ENCODE data around the gene FEN1. TPM values are rescaled to one million over a fixed set of nuclear protein-coding genes. Genes with fewer than 3 reads are reported as not detected.
A peak's percentile ranks its signal among the peaks of the same experiment; 100 is the strongest.

FEN1 gene
- total and polyA plus RNA-seq, 2 donors (not counting 1 experiment from before 2014, with no cell fraction given) = 3.8 to 14.0 TPM

DNA sequence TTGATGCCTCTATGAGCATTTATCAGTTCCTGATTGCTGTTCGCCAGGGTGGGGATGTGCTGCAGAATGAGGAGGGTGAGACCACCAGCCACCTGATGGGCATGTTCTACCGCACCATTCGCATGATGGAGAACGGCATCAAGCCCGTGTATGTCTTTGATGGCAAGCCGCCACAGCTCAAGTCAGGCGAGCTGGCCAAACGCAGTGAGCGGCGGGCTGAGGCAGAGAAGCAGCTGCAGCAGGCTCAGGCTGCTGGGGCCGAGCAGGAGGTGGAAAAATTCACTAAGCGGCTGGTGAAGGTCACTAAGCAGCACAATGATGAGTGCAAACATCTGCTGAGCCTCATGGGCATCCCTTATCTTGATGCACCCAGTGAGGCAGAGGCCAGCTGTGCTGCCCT, 2.7 kb downstream of the FEN1 start:
- H3K79me2 ChIP-seq (ENCODE audit: control insufficient read depth, insufficient read depth, low read length) = peaks cover 71% of the 10 kb centered on the region
- no peak overlapping the region for H3K4me2 ChIP-seq (ENCODE audit: extremely low read depth, insufficient read depth, low read length)
- H3K9ac ChIP-seq (ENCODE audit: insufficient read depth, low read length) = no peak overlapping the region
- peaks cover 5% of the 10 kb centered on the region for H3K4me1 ChIP-seq (ENCODE audit: control insufficient read depth, extremely low read depth, insufficient read depth, low read length)
- H3K36me3 ChIP-seq (ENCODE audit: control insufficient read depth, insufficient read depth, low read length) = peaks cover 8% of the 10 kb centered on the region
- H3K27me3 ChIP-seq (ENCODE audit: control insufficient read depth, insufficient read depth, low read length) = no peaks in the 10 kb centered on the region
- TF ChIP-seq EZH2 (IDR thresholded peaks at IDR 0.05; ENCODE audit: low read length, missing control alignments) = no peak
- TF ChIP-seq, protein P1, sequence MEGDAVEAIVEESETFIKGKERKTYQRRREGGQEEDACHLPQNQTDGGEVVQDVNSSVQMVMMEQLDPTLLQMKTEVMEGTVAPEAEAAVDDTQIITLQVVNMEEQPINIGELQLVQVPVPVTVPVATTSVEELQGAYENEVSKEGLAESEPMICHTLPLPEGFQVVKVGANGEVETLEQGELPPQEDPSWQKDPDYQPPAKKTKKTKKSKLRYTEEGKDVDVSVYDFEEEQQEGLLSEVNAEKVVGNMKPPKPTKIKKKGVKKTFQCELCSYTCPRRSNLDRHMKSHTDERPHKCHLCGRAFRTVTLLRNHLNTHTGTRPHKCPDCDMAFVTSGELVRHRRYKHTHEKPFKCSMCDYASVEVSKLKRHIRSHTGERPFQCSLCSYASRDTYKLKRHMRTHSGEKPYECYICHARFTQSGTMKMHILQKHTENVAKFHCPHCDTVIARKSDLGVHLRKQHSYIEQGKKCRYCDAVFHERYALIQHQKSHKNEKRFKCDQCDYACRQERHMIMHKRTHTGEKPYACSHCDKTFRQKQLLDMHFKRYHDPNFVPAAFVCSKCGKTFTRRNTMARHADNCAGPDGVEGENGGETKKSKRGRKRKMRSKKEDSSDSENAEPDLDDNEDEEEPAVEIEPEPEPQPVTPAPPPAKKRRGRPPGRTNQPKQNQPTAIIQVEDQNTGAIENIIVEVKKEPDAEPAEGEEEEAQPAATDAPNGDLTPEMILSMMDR (conservative IDR thresholded peaks at IDR 0.05 in 1 of 2, IDR thresholded peaks at IDR 0.05 in 1 of 2; ENCODE audit: low read depth in 1 of 2, low read length in 2 of 2) = no peak
- DNase-seq (ENCODE audit: low read depth in 2 of 2) = no peak
- no peaks in the 10 kb centered on the region for H3K9me3 ChIP-seq (ENCODE audit: control insufficient read depth, insufficient read depth, low read depth, low read length)
- no peak overlapping the region for H3K4me3 ChIP-seq (replicated peaks in 1 of 4; ENCODE audit: control extremely low read depth in 1 of 4, insufficient read depth in 1 of 4, low read depth in 3 of 4, low read length in 4 of 4)
- no peak overlapping the region for H3K27ac ChIP-seq (ENCODE audit: insufficient read depth, low read length)
- no peaks in the 10 kb centered on the region for H4K20me1 ChIP-seq (ENCODE audit: control insufficient read depth, extremely low read depth, insufficient read depth, low read length)
- H2AFZ ChIP-seq (ENCODE audit: low read length) = no peak overlapping the region

GRCh38 chr11:61795876-61796526, 3.3 kb downstream of the FEN1 start:
- Histone ChIP-seq H3K79me2 (ENCODE audit: control insufficient read depth, insufficient read depth, low read length) (peaks cover 66% of the 10 kb centered on the region), H3K4me1 (ENCODE audit: control insufficient read depth, extremely low read depth, insufficient read depth, low read length) (peaks cover 7% of the 10 kb centered on the region), H3K9me3 (ENCODE audit: control insufficient read depth, insufficient read depth, low read depth, low read length) (no peaks in the 10 kb centered on the region), H2AFZ (ENCODE audit: low read length) (no peak overlapping the region), H3K36me3 (ENCODE audit: control insufficient read depth, insufficient read depth, low read length) (peaks cover 6% of the 10 kb centered on the region), H4K20me1 (ENCODE audit: control insufficient read depth, extremely low read depth, insufficient read depth, low read length) (no peaks in the 10 kb centered on the region), H3K27me3 (ENCODE audit: control insufficient read depth, insufficient read depth, low read length) (no peaks in the 10 kb centered on the region), H3K4me3 (replicated peaks in 1 of 4; ENCODE audit: control extremely low read depth in 1 of 4, insufficient read depth in 1 of 4, low read depth in 3 of 4, low read length in 4 of 4) (no peak overlapping the region), H3K9ac (ENCODE audit: insufficient read depth, low read length) (no peak overlapping the region), H3K4me2 (ENCODE audit: extremely low read depth, insufficient read depth, low read length) (no peak overlapping the region), H3K27ac (ENCODE audit: insufficient read depth, low read length) (no peak overlapping the region)
- TF ChIP-seq, protein P1 (conservative IDR thresholded peaks at IDR 0.05 in 1 of 2, IDR thresholded peaks at IDR 0.05 in 1 of 2; ENCODE audit: low read depth in 1 of 2, low read length in 2 of 2) = no peak
- no peak for TF ChIP-seq EZH2 (IDR thresholded peaks at IDR 0.05; ENCODE audit: low read length, missing control alignments)
- DNase-seq (ENCODE audit: low read depth in 2 of 2) = no peak

DNA sequence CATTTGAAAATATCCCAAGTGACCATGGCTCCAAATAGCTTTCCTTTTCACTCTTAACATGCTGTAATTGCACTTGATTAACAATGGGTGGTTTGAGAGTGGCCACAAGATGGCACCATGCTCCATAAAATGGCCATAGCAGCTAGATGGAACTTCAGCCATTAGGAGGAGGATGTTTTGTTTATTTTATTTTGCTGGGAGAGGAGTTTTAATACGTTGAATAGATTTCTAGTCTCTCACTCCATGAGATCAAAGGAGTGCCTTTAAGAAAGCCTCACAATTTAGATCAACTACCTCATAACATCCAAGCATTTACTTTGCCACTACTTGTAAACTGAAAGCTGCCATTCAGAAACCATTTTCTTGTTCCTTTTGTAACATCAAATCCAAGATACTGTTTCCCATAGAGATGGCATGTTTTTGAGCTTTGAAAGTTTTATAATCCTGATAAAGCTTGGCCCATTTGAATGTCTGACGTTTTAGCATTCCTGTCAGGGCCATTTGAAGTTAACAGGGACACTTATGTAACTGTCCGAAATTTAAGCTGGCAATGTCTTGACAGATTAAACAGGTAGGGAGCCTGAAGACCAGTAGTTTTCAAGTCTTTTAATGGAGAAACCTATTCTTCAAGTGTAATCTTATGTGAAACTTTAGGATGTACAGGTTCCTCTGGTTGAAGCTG, 4.7 kb downstream of the FEN1 start:
- H3K4me2 ChIP-seq (ENCODE audit: extremely low read depth, insufficient read depth, low read length) = peak overlapping the region; percentile 36
- H4K20me1 ChIP-seq (ENCODE audit: control insufficient read depth, extremely low read depth, insufficient read depth, low read length) = no peaks in the 10 kb centered on the region
- H3K9me3 ChIP-seq (ENCODE audit: control insufficient read depth, insufficient read depth, low read depth, low read length) = no peaks in the 10 kb centered on the region
- peaks cover 7% of the 10 kb centered on the region for H3K4me1 ChIP-seq (ENCODE audit: control insufficient read depth, extremely low read depth, insufficient read depth, low read length)
- H2AFZ ChIP-seq (ENCODE audit: low read length) = no peak overlapping the region
- H3K9ac ChIP-seq (ENCODE audit: insufficient read depth, low read length) = no peak overlapping the region
- no peak overlapping the region for H3K4me3 ChIP-seq (replicated peaks in 1 of 4; ENCODE audit: control extremely low read depth in 1 of 4, insufficient read depth in 1 of 4, low read depth in 3 of 4, low read length in 4 of 4)
- peak; percentile 76 to 92 for DNase-seq (ENCODE audit: low read depth in 2 of 2)
- H3K27me3 ChIP-seq (ENCODE audit: control insufficient read depth, insufficient read depth, low read length) = no peaks in the 10 kb centered on the region
- peaks cover 55% of the 10 kb centered on the region for H3K79me2 ChIP-seq (ENCODE audit: control insufficient read depth, insufficient read depth, low read length)
- H3K27ac ChIP-seq (ENCODE audit: insufficient read depth, low read length) = peak overlapping the region; percentile 10
- peaks cover 9% of the 10 kb centered on the region for H3K36me3 ChIP-seq (ENCODE audit: control insufficient read depth, insufficient read depth, low read length)
- TF ChIP-seq, protein P1 (conservative IDR thresholded peaks at IDR 0.05 in 1 of 2, IDR thresholded peaks at IDR 0.05 in 1 of 2; ENCODE audit: low read depth in 1 of 2, low read length in 2 of 2) = peak; percentile 82 to 85
- TF ChIP-seq EZH2 (IDR thresholded peaks at IDR 0.05; ENCODE audit: low read length, missing control alignments) = no peak

All from fibroblast of lung (primary cell).